Naive thymus-derived CD8-positive, alpha-beta T cell (primary cell): ENCODE measurements around the gene DYRK1A. TPM values are rescaled to one million over a fixed set of nuclear protein-coding genes. Genes with fewer than 3 reads are reported as not detected.

Experiments
- ATAC-seq, 2 donors: fragments of 150-1000 bp; cut with Tn5 transposase in 1 of 2; sonication (Bioruptor Pico), chemical (Tn5 transposase) in 1 of 2; 1 replicate in 1 of 2; 2 replicates in 1 of 2; pipeline ENCODE4 v1.10.0; 2021; ENCODE audit warnings: mild to moderate bottlenecking in 2 of 2, moderate library complexity in 2 of 2
- POLR2A ChIA-PET: fragments of 350-600 bp; sonication (Branson Sonifier 250); formaldehyde crosslinking; loops from one replicate; lab custom pipeline; 2021; ENCODE audit warnings: antibody characterized with exemption; lab: Charles Lee
- DNase-seq, 10 donors: peaks; one replicate each; pipeline versions ENCODE4 v3.0.0 to v3.0.0-alpha.2; 2020 to 2022
- H3K27ac Mint-ChIP-seq, 10 donors: one replicate each; pipeline ENCODE4 v1.8.0; 2020 to 2022; ENCODE audit warnings: mild to moderate bottlenecking in 10 of 10, mixed read lengths in 10 of 10, moderate library complexity in 4 of 10, inconsistent platforms in 1 of 10
- H3K27me3 Mint-ChIP-seq, 5 donors: one replicate each; pipeline ENCODE4 v1.8.0; 2021 to 2022; ENCODE audit warnings: mixed read lengths in 5 of 5
- H3K36me3 Mint-ChIP-seq, 3 donors: one replicate each; pipeline ENCODE4 v1.8.0; 2020 to 2022; ENCODE audit warnings: mixed read lengths in 3 of 3, mild to moderate bottlenecking in 2 of 3, inconsistent platforms in 1 of 3
- H3K4me1 Mint-ChIP-seq, 4 donors: one replicate each; pipeline ENCODE4 v1.8.0; 2021 to 2022; ENCODE audit warnings: mixed read lengths in 4 of 4
- H3K4me3 Mint-ChIP-seq, 10 donors: one replicate each; pipeline ENCODE4 v1.8.0; 2020 to 2022; ENCODE audit warnings: mild to moderate bottlenecking in 10 of 10, mixed read lengths in 10 of 10, moderate library complexity in 6 of 10, inconsistent platforms in 1 of 10
- H3K9me3 Mint-ChIP-seq, 9 donors: one replicate each; pipeline ENCODE4 v1.8.0; 2020 to 2022; ENCODE audit warnings: mixed read lengths in 9 of 9, mild to moderate bottlenecking in 3 of 9, inconsistent platforms in 1 of 9, moderate library complexity in 1 of 9
- polyA plus RNA-seq, 3 donors: library from polyadenylated mRNA; unstranded; fragments of 300-500 nt; fragmentation: Illumina TruSeq; gene quantifications; one replicate each; pipeline ENCODE4 v1.2.3, GENCODE V29; 2021
- total RNA-seq, 8 experiments: library from RNA in 2 of 8; stranded (reverse) in 2 of 8; gene quantifications; one replicate each; pipeline ENCODE4 v1.2.3 and lab custom pipeline; 2021 to 2026

DYRK1A gene
- total and polyA plus RNA-seq, 5 experiments from 2014 or later = 1.8 to 146 (median 5.4) TPM

- POLR2A ChIA-PET = no interaction called here
- Mint-ChIP-seq H3K9me3 (no peaks in the 10 kb centered on the region), H3K36me3 (peaks cover 0 to 25% (median 4%) of the 10 kb centered on the region in 3 donors), H3K27ac (peak overlapping the region in 3 of 10 donors; percentile 16 to 72 (median 31)), H3K4me3 (peak overlapping the region in 2 of 10 donors; percentile 15 to 40), H3K27me3 (no peaks in the 10 kb centered on the region), H3K4me1 (peaks cover 40 to 92% (median 86%) of the 10 kb centered on the region in 4 donors)
- ATAC-seq (no peak), DNase-seq (no peak)
Observed at GRCh38 chr21:37410639-37411038, 44.1 kb downstream of the DYRK1A start.

GRCh38 chr21:37412603-37413360 lies 46.2 kb downstream of the DYRK1A start:
- no peak for DNase-seq
- POLR2A ChIA-PET = interaction anchor here (1.2 kb wide), 1 partner anchor 15 kb away, joined by 3 read pairs; no protein-coding TSS in a partner anchor
- Mint-ChIP-seq H3K4me1 (peaks cover 40 to 85% (median 85%) of the 10 kb centered on the region in 4 donors), H3K36me3 (peaks cover 0 to 24% (median 4%) of the 10 kb centered on the region in 3 donors), H3K4me3 (peak overlapping the region in 9 of 10 donors; percentile 1 to 60 (median 17)), H3K9me3 (no peaks in the 10 kb centered on the region), H3K27me3 (no peaks in the 10 kb centered on the region), H3K27ac (peak overlapping the region; percentile 6 to 81 (median 28))
- ATAC-seq = no peak

GRCh38 chr21:37413553-37414291 lies 47.1 kb downstream of the DYRK1A start:
- POLR2A ChIA-PET = interaction anchor here (1.2 kb wide), 1 partner anchor 14 kb away, joined by 3 read pairs; no protein-coding TSS in a partner anchor
- Mint-ChIP-seq H3K27me3 (no peaks in the 10 kb centered on the region), H3K27ac (peak overlapping the region in 6 of 10 donors; percentile 16 to 80 (median 58)), H3K4me1 (peaks cover 40 to 86% (median 84%) of the 10 kb centered on the region in 4 donors), H3K4me3 (peak overlapping the region in 4 of 10 donors; percentile 5 to 44 (median 22)), H3K36me3 (peaks cover 0 to 17% (median 4%) of the 10 kb centered on the region in 3 donors), H3K9me3 (no peaks in the 10 kb centered on the region)
- ATAC-seq (no peak), DNase-seq (no peak)

DNA sequence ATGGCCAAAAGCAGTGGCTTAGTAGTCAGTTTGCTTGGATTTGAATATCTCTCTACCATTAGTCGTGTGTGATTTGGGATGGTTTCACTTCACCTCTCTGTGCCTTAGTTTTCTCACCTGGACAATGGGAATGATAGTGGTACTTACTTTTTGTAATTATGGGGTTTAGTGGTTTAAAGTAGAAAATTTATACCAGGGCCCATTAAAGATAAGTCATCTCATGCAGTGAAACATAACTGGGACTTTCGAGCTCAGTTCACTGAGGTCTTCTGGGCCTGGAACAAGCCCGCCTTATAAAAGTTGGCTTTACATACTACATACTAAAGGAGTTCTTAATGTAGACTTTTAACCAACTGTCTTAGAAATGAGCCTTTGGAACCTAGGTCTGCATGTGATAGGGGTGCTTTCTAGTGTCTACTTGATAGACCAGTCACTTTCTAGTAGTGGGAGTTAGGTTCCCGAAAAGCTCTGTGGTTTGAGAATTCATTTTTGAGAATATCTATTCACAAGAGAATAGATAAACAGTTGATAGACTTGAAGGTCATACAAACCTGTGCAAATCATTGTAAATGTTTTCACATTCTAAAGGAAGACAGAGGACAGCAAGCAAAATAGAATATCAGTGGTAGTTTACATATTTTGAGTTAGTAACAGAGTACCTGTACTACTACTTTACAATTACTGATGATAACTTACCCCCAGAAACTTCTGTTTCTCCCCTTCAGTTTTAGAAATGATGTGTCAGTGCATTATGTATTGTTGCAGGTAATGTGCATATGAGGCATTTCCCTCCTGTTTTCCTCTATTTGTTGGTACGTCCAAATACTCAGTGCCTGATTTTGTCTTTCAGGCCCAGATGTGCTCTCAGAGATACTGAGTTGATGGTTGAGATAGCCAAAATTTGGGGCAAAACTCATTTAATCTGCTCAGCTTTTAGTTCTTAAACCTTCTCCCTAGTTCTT lies 48.0 kb downstream of the DYRK1A start:
- ATAC-seq = peak in 1 of 2 donors; percentile 12
- no peaks in the 10 kb centered on the region for H3K9me3 Mint-ChIP-seq
- H3K27ac Mint-ChIP-seq = peak overlapping the region in 8 of 10 donors; percentile 2 to 84 (median 45)
- peaks cover 41 to 88% (median 86%) of the 10 kb centered on the region in 4 donors for H3K4me1 Mint-ChIP-seq
- H3K27me3 Mint-ChIP-seq = no peaks in the 10 kb centered on the region
- peaks cover 0 to 16% (median 4%) of the 10 kb centered on the region in 3 donors for H3K36me3 Mint-ChIP-seq
- no peak for DNase-seq
- peak overlapping the region in 6 of 10 donors; percentile 5 to 58 (median 28) for H3K4me3 Mint-ChIP-seq
- POLR2A ChIA-PET = interaction anchor here (1.1 kb wide), 1 partner anchor 17 kb away, joined by 3 read pairs; no protein-coding TSS in a partner anchor

DNA sequence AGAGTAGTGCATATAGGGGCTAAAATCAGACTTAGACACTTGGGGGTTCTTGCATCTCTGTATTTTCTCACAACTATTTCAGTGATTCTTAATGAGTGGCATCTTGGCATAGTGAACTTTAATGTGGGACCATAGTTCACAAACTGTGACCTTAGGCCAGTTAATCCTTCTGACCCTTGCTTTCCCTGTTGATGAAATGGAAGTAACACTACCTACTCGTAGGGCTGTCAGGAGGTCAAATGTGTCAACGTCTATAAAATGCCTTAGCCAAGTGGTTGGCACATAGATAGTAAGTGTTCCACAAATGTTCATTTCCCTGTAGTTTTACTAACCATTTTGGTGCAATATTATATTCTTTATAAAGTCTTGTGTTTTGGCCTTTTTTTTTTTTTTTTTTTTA lies 49.4 kb downstream of the DYRK1A start:
- Mint-ChIP-seq H3K4me1 (peaks cover 43 to 91% (median 87%) of the 10 kb centered on the region in 4 donors), H3K9me3 (no peaks in the 10 kb centered on the region), H3K4me3 (peak overlapping the region in 9 of 10 donors; percentile 0 to 58 (median 7)), H3K27ac (peak overlapping the region in 8 of 10 donors; percentile 1 to 77 (median 28)), H3K36me3 (peaks cover 0 to 18% (median 2%) of the 10 kb centered on the region in 3 donors), H3K27me3 (no peaks in the 10 kb centered on the region)
- DNase-seq (no peak), ATAC-seq (no peak)
- POLR2A ChIA-PET = no interaction called here

DNA sequence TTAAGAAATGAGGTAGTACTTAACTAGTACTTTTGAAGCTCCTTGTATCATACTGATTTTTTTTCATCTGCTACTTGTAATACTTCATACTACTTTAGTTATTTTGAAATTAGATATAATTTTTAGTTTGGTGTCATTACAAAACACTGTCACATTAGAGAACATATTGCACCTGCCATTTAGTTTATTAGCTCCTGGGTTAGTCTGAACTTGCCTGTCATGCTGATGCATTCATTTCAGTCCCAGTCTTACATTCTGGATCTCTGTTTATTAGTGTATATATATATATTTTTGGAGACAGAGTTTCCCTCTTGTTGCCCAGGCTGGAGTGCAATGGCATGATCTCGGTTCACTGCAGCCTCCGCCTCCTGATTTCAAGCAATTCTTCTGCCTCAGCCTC lies 50.3 kb downstream of the DYRK1A start:
- Mint-ChIP-seq H3K27ac (peak overlapping the region in 4 of 10 donors; percentile 12 to 39 (median 28)), H3K4me3 (no peak overlapping the region), H3K9me3 (no peaks in the 10 kb centered on the region), H3K36me3 (peaks cover 0 to 23% (median 0%) of the 10 kb centered on the region in 3 donors), H3K27me3 (no peaks in the 10 kb centered on the region), H3K4me1 (peaks cover 39 to 92% (median 81%) of the 10 kb centered on the region in 4 donors)
- ATAC-seq = no peak
- POLR2A ChIA-PET = no interaction called here
- no peak for DNase-seq

- ATAC-seq (no peak), DNase-seq (no peak)
- Mint-ChIP-seq H3K27ac (peak overlapping the region in 8 of 10 donors; percentile 7 to 88 (median 43)), H3K4me3 (peak overlapping the region in 7 of 10 donors; percentile 11 to 69 (median 35)), H3K9me3 (no peaks in the 10 kb centered on the region), H3K4me1 (peaks cover 33 to 89% (median 78%) of the 10 kb centered on the region in 4 donors), H3K27me3 (no peaks in the 10 kb centered on the region), H3K36me3 (peaks cover 0 to 41% (median 4%) of the 10 kb centered on the region in 3 donors)
- POLR2A ChIA-PET = interaction anchor here (0.6 to 0.7 kb wide), 2 partner anchors 72 to 1772 kb away, joined by 3 read pairs; no protein-coding TSS in a partner anchor
Observed at GRCh38 chr21:37419228-37419906, 52.8 kb downstream of the DYRK1A start.

DNA sequence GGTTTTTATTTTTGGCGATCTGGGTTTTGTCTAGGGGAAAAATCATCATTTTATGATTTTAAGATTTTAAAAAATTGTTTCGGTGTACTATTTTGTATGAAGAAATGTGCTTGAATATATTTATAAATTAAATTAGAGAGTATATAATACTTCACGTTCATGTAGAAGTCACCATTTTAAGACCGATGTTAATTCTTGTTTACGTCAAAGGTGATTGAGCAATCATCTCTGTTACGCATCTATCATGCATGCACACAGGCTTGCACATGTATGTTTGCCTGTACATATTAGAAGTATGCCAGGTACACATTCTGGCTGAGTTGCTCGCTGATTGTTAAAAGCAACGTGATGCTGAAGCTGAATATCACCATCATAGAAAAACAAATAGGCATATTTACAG lies 54.7 kb downstream of the DYRK1A start:
- ATAC-seq (no peak), DNase-seq (no peak)
- H3K36me3 Mint-ChIP-seq = peaks cover 9 to 50% (median 13%) of the 10 kb centered on the region in 3 donors
- no peak overlapping the region for H3K4me3 Mint-ChIP-seq
- POLR2A ChIA-PET = no interaction called here
- peaks cover 0 to 4% (median 0%) of the 10 kb centered on the region in 9 donors for H3K9me3 Mint-ChIP-seq
- H3K27me3 Mint-ChIP-seq = no peaks in the 10 kb centered on the region
- no peak overlapping the region for H3K27ac Mint-ChIP-seq
- peaks cover 32 to 81% (median 68%) of the 10 kb centered on the region in 4 donors for H3K4me1 Mint-ChIP-seq

GRCh38 chr21:37422382-37422781 lies 55.8 kb downstream of the DYRK1A start:
- peaks cover 0 to 4% (median 0%) of the 10 kb centered on the region in 9 donors for H3K9me3 Mint-ChIP-seq
- POLR2A ChIA-PET = interaction anchor here (0.6 kb wide), 1 partner anchor 40 kb away, joined by 3 read pairs; no protein-coding TSS in a partner anchor
- DNase-seq (no peak), ATAC-seq (no peak)
- no peak overlapping the region for H3K4me3 Mint-ChIP-seq
- H3K27me3 Mint-ChIP-seq = no peaks in the 10 kb centered on the region
- peak overlapping the region in 5 of 10 donors; percentile 4 to 85 (median 53) for H3K27ac Mint-ChIP-seq
- peaks cover 11 to 58% (median 14%) of the 10 kb centered on the region in 3 donors for H3K36me3 Mint-ChIP-seq
- peaks cover 33 to 80% (median 68%) of the 10 kb centered on the region in 4 donors for H3K4me1 Mint-ChIP-seq

DNA sequence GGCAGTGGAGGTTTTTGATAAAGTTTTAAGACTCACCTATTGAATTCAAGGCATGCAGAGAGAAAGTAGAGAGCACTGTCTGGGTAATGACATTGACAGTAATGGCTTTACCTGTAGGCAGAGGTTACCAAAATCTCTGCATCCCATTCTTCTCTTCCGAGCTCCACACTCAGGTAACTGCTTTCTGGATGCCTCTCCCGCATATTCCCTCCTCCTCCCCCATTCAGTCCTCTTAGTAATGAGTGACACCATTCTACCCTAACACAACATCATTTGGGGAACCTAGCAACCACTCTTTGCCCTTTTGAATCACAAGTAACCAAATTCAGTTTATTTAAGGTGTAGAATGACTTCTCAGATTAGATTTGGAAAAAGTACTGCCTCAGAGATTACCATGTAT lies 56.5 kb downstream of the DYRK1A start:
- Mint-ChIP-seq H3K4me1 (peaks cover 31 to 80% (median 68%) of the 10 kb centered on the region in 4 donors), H3K4me3 (peak overlapping the region in 1 of 10 donors; percentile 11), H3K36me3 (peaks cover 11 to 65% (median 14%) of the 10 kb centered on the region in 3 donors), H3K27me3 (no peaks in the 10 kb centered on the region), H3K9me3 (peaks cover 0 to 4% (median 0%) of the 10 kb centered on the region in 9 donors), H3K27ac (peak overlapping the region in 6 of 10 donors; percentile 28 to 85 (median 54))
- no peak for ATAC-seq
- DNase-seq = no peak
- POLR2A ChIA-PET = interaction anchor here (0.6 kb wide), 1 partner anchor 40 kb away, joined by 3 read pairs; no protein-coding TSS in a partner anchor

GRCh38 chr21:37424396-37424795 lies 57.8 kb downstream of the DYRK1A start:
- DNase-seq (no peak), ATAC-seq (no peak)
- Mint-ChIP-seq H3K27me3 (no peaks in the 10 kb centered on the region), H3K4me1 (peaks cover 32 to 79% (median 69%) of the 10 kb centered on the region in 4 donors), H3K4me3 (no peak overlapping the region), H3K9me3 (peaks cover 0 to 4% (median 0%) of the 10 kb centered on the region in 9 donors), H3K36me3 (peaks cover 11 to 77% (median 21%) of the 10 kb centered on the region in 3 donors), H3K27ac (peak overlapping the region in 1 of 10 donors; percentile 63)
- POLR2A ChIA-PET = interaction anchor here (0.6 kb wide), 1 partner anchor 8 kb away, joined by 3 read pairs; no protein-coding TSS in a partner anchor
